GM06990 (cell line): Measurements from ENCODE around the gene MTCL3.

Experiments
- DNase-seq: peaks from one replicate; pipeline ENCODE4 v3.0.0-alpha.2; 2011; ENCODE audit not compliant: insufficient read length; ENCODE audit errors: extremely low read depth
- H3K27me3 ChIP-seq: replicated peaks from 2 replicates; pipeline ENCODE4 v1.6.0; 2011; ENCODE audit warnings: low read length; ENCODE audit not compliant: control insufficient read depth, insufficient read depth
- H3K36me3 ChIP-seq: 2 replicates; pipeline ENCODE4 v1.5.1; 2011; ENCODE audit warnings: low read length; ENCODE audit not compliant: control insufficient read depth, insufficient read depth
- H3K4me3 ChIP-seq: replicated peaks from 2 replicates; pipeline ENCODE4 v1.5.1; 2011; ENCODE audit warnings: low read depth, mild to moderate bottlenecking, control low read depth, low read length
- CTCF ChIP-seq: IDR thresholded peaks from 2 replicates; pipeline ENCODE4 v1.5.1; 2011; ENCODE audit warnings: low read length, control low read depth, mild to moderate bottlenecking, inconsistent platforms; ENCODE audit not compliant: insufficient read depth, poor library complexity, severe bottlenecking

The MTCL3 gene

DNA sequence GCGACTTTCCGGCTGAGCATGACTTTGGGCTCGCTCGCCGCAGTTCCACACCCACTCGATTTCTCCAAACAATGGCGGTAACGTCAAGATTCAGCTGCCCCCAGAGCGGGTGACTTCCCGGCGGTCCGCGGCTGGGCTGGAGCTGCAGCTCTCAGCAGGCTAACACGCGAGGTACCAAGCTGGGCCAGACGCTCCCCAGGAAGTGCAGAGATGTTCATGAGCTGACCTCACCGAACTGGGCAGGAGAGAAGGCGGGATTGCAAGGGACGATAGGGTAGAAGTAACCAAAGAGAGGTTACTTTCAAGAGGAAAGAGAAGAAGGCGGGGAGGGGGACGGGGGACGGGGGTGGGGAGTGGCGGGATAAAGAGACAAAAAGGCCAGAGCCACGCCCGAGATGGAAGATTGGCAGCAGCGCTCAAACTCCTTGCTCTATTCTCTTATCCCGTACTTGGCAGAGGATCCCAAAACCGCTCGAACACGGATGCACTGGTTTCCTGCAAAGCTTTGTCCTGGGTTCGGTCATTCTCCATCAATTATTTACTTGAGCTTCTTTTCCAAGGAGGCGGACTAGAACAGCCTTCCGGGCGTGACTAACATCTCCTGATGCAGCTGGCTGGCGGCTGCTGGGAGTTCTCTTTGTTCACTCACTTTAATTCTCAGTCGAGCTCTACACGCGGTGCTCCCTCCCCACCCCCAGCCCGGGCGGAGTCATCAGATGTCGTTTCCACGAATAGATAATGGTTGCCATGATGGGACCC lies at the start of gene MTCL3:
Gene MTCL3, minus strand, starts transcription at position 626 of the 759 bp plus-strand sequence.
- no peak within 1 kb of the TSS for H3K4me3 ChIP-seq
- no peak for DNase-seq
- TF ChIP-seq CTCF: no peak
- H3K27me3 ChIP-seq: no peaks in the 10 kb centered on the region
- no peaks in the 10 kb centered on the region for H3K36me3 ChIP-seq

DNA sequence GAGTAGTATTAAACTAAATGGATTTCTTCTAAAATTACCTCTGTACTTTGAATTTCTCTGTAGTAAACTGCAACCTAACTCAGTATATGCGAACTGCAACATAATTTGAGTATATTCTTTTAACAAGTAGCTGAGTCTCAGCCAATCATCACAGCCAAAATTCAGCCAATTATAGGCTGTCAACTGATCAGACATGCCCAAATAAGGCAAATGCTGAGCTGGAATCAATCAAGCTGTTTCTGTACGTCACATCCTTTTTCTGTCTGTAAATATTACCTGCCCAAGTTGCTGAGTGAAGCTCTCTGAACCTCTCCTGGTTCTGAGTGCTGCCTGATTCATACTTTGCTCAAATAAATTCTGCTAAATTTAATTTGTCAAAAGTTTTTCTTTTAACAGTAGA lies 48.3 kb upstream of the MTCL3 start:
- no peak for DNase-seq
- Histone ChIP-seq H3K36me3 (no peaks in the 10 kb centered on the region), H3K4me3 (no peak overlapping the region), H3K27me3 (no peaks in the 10 kb centered on the region)
- TF ChIP-seq CTCF: no peak

- Histone ChIP-seq H3K27me3 (no peaks in the 10 kb centered on the region), H3K4me3 (no peak overlapping the region), H3K36me3 (no peaks in the 10 kb centered on the region)
- no peak for DNase-seq
- no peak for TF ChIP-seq CTCF
Measured at GRCh38 chr6:127566651-127567050, 47.5 kb upstream of the MTCL3 start.

GRCh38 chr6:127566119-127566518 lies 47.0 kb upstream of the MTCL3 start:
- TF ChIP-seq CTCF: no peak
- Histone ChIP-seq H3K36me3 (no peaks in the 10 kb centered on the region), H3K4me3 (no peak overlapping the region), H3K27me3 (no peaks in the 10 kb centered on the region)
- no peak for DNase-seq

DNA sequence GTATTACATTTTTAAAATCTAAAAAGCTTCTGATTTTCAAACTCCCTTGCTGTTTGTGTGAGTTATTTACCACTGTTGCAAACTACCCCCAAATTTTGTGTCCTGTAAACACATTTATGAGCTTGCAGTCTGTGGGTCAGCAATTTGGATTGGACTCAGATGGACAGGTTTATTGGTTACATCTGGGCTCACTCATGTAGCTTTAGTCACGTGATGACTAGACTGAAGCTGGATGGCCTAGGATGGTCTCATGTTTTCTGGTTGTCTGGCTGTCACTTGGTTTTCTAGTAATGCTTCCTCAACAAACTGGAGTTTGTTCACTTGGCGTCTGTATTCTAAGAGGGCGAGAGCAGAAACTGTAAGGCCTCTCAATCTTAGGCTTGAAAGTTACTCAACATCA lies 45.6 kb upstream of the MTCL3 start:
- no peaks in the 10 kb centered on the region for H3K36me3 ChIP-seq
- DNase-seq: no peak
- no peak for TF ChIP-seq CTCF
- no peaks in the 10 kb centered on the region for H3K27me3 ChIP-seq
- no peak overlapping the region for H3K4me3 ChIP-seq

DNA sequence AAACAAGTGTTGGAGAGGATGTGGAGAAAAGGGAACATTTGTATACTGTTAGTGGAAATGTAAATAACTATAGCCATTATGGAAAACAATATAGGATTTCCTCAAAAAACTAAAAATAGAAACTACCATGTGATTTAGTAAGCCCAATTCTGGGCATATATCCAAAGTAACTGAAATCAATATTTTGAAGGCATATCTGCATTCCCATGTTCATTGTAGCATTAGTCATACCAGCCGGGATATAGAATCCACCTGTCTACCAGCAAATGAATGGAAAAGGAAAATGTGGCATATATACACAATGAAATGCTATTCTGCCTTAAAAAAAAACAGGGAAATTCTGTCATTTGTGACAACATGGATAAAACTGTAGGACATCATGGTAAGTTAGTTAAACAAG lies 42.5 kb upstream of the MTCL3 start:
- H3K27me3 ChIP-seq: no peaks in the 10 kb centered on the region; the same call in 1 of the 2 replicates
- DNase-seq: no peak
- no peak for TF ChIP-seq CTCF

More for the DNA sequence above, 42.5 kb upstream of the MTCL3 start:
- Histone ChIP-seq H3K36me3 (no peaks in the 10 kb centered on the region), H3K4me3 (no peak overlapping the region)
